IPS-18c (cell line): Measurements from ENCODE around the gene EPHA7.

ENCODE experiments used
- H3K4me3 ChIP-seq: 2 replicates; pipeline ENCODE4 v1.7.0; 2013; ENCODE audit warnings: low read depth, mild to moderate bottlenecking, low read length, moderate library complexity; ENCODE audit not compliant: insufficient read depth
- H3K9me3 ChIP-seq: one replicate; pipeline ENCODE4 v1.6.1; 2013; ENCODE audit warnings: mild to moderate bottlenecking, low read length, moderate library complexity; ENCODE audit not compliant: control insufficient read depth, insufficient read depth

The EPHA7 gene

DNA sequence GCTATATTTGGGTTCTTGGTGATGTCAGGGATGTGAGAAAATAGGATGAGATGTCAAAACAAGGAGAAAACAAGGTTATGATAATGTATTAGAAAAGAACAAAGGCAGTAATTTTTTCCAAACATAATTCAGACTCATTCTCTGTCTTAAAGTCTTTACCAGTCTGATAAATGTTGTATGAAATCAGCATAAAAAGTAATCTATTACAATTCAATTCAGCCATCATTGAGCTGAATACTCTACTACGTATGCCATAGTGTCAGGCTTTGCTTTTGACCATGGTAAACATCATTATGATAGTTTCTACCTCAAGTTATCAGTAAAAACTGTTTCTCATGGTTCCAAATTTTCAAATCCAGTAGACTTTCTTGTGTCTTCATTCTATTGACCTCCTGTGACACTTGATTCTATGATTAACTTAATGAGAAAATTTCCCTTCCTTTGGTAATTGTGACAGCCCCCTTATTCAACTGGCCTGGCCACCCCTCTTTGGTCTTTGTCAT lies 75.0 kb downstream of the EPHA7 start:
- H3K9me3 ChIP-seq, result no peaks in the 10 kb centered on the region
- H3K4me3 ChIP-seq, result no peak overlapping the region

- no peaks in the 10 kb centered on the region for H3K9me3 ChIP-seq
- H3K4me3 ChIP-seq, result no peak overlapping the region
These were observed 75.9 kb downstream of the EPHA7 start for GRCh38 chr6:93343476-93343875.

DNA sequence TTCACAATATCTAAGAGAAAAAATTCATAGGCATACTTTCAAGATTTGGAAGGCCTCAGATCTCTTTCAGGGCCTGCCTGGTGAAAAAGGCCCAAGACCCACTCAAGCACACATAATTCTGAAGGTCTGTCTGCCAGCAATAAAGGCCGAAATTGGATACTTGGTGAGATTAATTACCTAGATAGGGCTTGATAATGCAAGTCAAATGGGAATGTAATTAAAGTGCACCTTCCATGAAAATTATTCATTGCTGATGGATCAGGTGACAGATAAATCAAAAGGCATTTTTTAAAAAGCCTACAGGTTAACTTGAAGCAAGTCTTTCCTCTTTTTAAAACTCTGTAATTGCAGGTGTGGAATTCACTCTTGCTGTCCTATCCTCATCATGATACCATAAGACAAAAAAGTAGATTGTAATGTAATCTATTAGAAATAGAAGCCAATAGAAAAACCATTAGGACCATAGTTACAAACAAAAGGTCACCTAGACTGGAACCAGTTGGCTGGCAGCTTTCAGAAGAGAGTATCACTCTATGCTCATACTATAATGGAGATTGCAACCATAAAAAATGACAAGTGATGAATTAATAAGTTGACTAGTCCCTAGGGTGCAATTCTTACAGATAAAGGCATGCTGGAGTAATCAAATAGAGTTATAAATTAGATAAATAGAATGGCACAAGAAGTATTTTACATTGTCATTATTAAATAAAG lies 77.3 kb downstream of the EPHA7 start:
- Histone ChIP-seq H3K9me3 (no peaks in the 10 kb centered on the region), H3K4me3 (no peak overlapping the region)

GRCh38 chr6:93337772-93338394 lies 81.5 kb downstream of the EPHA7 start:
- H3K4me3 ChIP-seq, result no peak overlapping the region
- no peaks in the 10 kb centered on the region for H3K9me3 ChIP-seq

- Histone ChIP-seq H3K4me3 (no peak overlapping the region), H3K9me3 (no peaks in the 10 kb centered on the region)
These were observed 82.3 kb downstream of the EPHA7 start for GRCh38 chr6:93337014-93337413.

GRCh38 chr6:93329301-93330000 lies 89.9 kb downstream of the EPHA7 start:
- H3K4me3 ChIP-seq, result no peak overlapping the region
- no peaks in the 10 kb centered on the region for H3K9me3 ChIP-seq

DNA sequence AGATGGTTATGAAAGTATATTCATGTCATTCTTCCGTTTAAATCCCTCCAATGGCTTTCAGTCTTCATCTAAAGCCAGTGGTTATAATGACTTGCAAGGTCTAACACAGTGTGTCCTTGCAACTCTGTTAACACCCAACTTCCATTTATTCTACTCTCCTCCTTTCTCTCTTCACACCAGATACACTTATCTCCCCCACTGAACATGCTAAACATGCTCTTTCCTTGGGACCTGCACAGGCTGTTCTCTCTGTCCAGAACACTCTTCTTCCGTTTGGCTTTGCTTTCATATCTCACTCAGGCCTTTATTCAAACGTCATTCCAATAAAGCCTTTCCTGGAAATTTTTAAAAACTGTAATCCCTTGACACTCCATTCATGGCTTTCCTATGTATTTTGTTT lies 91.5 kb downstream of the EPHA7 start:
- Histone ChIP-seq H3K9me3 (no peaks in the 10 kb centered on the region), H3K4me3 (no peak overlapping the region)

DNA sequence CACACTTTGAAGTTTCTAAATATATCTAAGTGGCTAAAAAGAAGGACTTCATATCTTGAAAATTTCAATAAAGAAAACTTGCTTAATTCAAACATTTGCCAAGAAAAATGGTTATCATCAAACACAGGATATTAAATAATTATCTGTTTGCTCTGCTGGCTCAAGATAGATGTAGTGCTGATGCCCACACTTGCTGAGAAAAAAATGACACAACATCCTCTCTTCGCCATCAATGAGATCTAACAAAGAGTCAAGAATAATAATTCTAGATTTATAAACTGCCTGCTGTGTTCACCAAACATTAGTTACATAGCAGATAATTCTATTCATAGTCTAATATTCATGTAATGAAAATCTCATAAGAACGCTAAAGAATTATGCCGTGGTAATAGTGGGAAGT lies 93.6 kb downstream of the EPHA7 start:
- Histone ChIP-seq H3K9me3 (no peaks in the 10 kb centered on the region), H3K4me3 (no peak overlapping the region)

DNA sequence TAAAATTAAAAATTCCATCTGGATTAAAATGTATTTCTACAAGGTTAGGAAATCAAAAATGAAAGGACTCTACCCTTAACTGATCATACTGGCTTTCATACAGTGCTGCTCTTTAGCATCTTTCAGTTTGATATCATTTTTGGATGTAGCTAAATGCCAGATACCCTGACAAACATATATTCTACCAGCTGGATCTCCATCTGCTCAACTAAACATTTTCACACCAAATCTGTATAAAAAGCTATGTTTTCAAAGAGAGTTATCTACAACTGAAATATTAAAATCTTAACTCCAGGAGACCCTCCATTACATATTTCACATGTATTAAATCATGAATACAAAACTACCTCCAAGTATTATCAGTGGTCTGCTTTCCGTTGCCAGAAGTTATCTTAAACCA lies 95.7 kb downstream of the EPHA7 start:
- Histone ChIP-seq H3K9me3 (no peaks in the 10 kb centered on the region), H3K4me3 (no peak overlapping the region)

GRCh38 chr6:93322651-93323050 lies 96.7 kb downstream of the EPHA7 start:
- no peaks in the 10 kb centered on the region for H3K9me3 ChIP-seq
- H3K4me3 ChIP-seq, result no peak overlapping the region

GRCh38 chr6:93319304-93319703 lies 100.1 kb downstream of the EPHA7 start:
- Histone ChIP-seq H3K4me3 (no peak overlapping the region), H3K9me3 (no peaks in the 10 kb centered on the region)

- Histone ChIP-seq H3K9me3 (no peaks in the 10 kb centered on the region), H3K4me3 (no peak overlapping the region)
These were observed 101.2 kb downstream of the EPHA7 start for GRCh38 chr6:93318121-93318520.

- H3K9me3 ChIP-seq, result no peaks in the 10 kb centered on the region
- no peak overlapping the region for H3K4me3 ChIP-seq
These were observed 101.8 kb downstream of the EPHA7 start for GRCh38 chr6:93317592-93317991.

DNA sequence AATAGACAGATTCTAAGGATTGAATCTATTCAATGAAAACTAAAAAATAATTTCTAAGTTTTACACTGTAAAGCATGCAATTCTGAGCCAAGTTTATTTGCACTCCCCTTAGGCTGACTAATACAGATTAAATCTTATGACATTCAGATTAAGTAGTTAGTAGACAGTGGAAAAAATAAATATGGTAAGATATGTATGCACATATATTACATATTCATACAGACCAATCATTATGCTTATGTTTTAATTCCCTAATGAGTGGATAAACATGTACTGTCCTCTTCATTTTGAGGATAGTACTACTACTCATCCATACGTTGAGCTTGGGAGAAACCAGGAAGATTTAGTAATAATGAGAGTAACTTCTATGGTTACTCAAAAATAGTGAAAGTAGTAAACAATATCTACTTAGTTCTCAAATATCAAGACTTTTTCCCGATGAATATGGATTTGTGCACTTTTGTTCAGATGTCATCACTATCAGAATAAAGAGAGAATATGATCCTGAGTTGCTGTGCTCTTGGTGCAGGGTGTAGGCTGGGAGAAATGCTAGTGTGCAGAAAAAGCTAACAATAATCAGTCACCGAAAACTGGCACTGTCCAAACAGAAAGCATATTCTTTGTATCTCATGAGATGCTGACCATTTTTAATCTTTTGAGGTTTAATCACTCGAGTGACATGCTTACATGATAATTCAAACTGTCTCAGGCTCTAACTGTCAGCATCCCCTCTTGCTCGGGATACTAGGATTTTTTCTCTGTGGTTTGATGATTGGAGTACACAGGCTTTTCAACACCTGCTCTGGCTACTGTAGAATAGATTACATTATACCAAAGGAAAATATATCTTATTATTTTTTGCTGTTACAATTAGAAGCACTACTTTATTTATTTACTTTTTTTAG lies 111.6 kb downstream of the EPHA7 start:
- Histone ChIP-seq H3K9me3 (no peaks in the 10 kb centered on the region), H3K4me3 (no peak overlapping the region)

GRCh38 chr6:93305088-93305487 lies 114.3 kb downstream of the EPHA7 start:
- H3K9me3 ChIP-seq, result no peaks in the 10 kb centered on the region
- no peak overlapping the region for H3K4me3 ChIP-seq

DNA sequence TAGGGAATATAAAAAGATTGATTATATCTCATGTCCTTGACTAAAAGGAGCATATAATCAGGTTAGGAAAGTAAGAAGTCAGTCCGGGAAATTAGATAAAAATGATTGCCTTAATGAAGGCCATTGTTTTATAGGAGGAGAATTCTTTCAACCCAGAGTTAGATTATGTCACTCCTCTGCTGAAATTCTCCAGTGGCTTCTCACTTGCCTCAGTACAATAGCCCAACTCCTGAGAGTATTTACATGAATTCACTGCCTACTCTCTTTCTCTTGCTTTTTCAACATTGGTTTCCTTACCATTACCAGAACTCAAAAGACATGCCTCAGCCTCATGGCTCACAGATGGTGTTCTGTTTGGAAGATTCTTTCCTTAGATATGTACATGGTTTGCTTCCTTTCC lies 114.9 kb downstream of the EPHA7 start:
- H3K4me3 ChIP-seq, result no peak overlapping the region
- no peaks in the 10 kb centered on the region for H3K9me3 ChIP-seq

DNA sequence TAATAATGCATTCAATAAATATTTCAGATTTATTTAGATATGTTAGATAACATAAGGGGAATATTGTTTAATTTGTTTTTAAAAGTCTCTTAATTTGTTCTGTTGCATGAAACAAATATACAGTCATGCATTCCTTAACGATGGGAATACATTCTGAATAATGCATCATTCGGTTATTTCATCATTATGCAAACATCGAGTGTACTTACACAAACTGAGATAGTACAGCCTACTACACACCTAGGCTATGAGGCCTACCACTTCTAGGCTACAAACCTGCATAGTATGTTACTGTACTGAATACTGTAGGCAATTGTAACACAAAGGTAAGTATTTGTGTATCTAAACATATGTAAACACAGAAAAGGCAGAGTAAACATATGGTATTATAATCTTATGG lies 118.7 kb downstream of the EPHA7 start:
- Histone ChIP-seq H3K9me3 (no peaks in the 10 kb centered on the region), H3K4me3 (no peak overlapping the region)
